Mesenteric fat pad (tissue), 1 donor: ENCODE data around the gene PSMB3. TPM values are rescaled to one million over a fixed set of nuclear protein-coding genes. Genes with fewer than 3 reads are reported as not detected.
"Not testable (repeated sequence)": the region's sequence is repeated elsewhere in the genome, so short reads cannot be mapped to it uniquely, and the experiment has no call there.

Experiments used
- DNase-seq: peaks from one replicate; pipeline ENCODE4 v3.0.0-alpha.2; 2020; ENCODE audit warnings: low spot score
- total RNA-seq: library from RNA; stranded (reverse); fragmentation: NEBNext Ultra II Directional; extraction: Animal tissue kit (Norgen Biotek cat#: 25700); gene quantifications from one replicate; pipeline ENCODE4 v1.2.1, GENCODE V29; 2021
- donor health status: DM: yes; HTN: yes; CAD: no.

PSMB3 gene
- total RNA-seq, 1 donor from 2014 or later = 145 TPM

DNA sequence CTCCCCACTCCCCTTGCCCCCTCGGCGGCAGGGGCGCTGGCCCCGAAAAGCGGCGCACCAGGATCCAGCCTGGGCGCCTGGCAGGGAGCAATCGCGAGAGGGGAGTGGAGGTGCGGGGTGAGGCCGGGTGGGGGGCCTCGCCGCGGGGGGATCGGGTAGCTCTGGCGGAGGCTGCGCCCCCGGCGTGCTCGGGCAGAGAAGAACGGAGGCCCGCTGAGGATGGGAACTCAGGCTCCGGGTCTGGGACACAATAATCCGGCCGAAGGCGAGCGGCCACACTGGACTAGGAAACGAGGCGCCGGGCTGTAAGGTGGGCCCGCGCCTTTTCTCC is 3.7 kb upstream of the PSMB3 start:
- DNase-seq = no peak

DNA sequence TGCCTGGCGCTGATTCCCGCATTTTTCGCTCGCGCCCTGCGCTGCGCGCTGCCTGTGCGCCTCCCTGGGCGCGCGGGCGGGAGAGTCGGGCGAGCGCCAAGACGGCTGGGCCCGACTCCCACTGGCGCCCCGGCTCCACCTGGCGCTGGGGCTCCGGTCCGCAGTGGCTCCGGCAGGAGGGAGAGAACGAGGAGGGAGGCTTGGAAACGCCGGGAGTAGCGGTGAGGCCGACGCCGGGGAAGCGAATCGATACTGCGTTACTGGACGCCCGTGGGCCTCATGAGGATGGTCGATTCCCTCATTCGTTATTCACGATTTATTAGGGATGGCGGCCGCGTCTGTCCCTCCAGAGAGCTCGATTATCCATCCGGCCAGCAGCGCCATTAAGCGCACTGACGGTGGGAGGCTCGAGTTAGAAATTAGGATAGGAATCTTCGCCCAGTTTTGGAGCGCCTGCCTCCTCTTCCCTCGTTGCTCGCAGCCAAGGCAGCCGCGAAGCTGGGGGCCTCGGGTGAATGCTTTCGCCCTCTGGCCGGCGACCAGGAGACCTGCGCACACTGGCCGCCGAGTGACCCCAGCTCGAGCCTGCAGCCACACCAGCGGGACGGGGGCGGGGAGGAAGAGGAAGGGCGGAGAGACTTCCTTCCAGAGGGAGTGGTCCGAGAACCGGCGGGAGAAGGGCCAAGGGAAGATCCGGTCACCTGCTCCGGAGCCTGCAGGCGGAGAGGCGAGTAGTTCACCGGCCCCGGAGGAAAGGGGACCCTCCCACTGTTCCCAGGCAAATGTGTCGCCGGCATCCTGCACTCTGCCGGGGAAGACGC is 3.1 kb upstream of the PSMB3 start:
- DNase-seq = peak; percentile 95

DNA sequence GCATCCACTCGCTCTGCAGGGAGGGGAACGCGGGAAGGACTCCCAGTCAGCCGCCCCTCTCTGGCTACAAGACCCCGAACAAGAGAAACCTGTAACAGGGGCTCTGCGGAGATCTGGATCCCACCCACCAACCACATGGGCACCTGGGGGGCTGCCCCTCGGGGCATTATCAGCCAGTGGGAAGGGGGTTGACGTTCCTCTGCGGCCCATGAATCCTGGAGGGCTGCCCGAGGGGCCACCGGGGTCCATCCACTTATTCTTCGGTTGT is 2.6 kb upstream of the PSMB3 start:
- DNase-seq = no peak

DNA sequence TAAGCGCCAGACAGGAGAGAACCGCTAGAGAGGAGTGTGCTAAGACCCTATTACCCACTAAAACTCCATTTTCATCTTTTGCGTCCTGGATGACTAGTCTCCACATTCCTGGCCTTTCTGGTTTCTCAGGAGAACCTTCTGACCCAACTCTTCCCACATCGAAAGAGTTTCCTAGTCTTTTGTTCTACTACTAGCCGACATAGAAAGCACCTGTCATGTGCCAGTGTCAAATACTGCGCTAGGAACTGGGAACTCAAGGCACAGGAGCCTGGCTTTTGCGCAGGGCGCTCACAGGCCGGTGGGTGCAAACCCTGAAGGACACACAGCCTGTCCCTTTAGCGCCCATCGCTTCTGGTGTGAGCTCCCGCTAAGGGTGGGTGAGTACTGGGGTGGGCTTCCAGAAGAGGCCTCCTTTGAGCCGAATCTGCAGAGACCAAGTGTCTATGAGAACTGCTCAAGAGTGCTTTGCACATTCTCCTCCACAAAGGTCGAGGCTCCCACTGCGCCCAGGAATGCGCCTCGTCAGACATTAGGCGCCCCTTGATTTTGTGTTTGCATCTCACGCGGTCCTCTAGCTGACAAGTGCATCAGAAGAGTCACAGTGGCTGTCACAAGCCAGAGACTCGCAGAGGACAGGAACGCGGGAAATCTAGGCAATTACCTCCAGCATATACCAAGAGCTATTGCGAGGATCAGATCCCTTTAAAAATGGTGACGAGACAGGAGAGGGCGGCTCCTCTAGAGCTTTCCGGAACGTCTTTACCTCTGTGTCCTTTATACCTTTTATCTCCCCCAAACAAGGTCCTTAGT is 2.0 kb upstream of the PSMB3 start:
- DNase-seq = no peak

DNA sequence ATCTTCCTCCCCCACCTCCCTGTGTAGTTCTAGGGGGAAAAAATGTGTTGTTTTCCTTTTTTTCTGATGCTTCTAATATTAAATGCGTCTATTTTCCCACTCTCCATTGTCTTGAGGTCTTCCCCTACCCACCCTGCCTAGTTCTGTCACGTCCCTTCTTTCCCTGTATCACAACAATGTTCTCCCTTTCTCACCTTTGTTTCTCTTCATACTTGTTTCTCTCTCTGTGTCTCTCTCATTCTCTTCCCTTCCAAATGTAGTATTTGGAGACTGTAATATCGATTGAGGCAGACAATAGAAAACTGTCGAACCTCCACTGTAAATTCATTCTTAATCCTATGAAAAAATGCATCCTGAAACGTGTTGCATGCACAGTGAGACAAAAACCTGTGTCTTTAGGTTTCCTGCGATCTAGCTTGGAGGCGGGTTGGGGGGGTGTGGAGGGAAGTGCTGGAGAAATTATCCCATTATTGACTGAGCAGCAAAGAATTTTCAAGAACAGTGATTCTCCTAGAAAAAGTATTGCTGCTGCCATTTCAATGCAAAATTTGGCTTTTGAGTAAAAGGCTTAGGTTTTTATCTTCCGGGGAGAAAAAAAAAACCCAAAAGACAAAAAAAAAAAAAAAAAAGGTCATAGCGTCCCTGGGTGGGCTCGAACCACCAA is 1.3 kb upstream of the PSMB3 start:
- no peak for DNase-seq

DNA sequence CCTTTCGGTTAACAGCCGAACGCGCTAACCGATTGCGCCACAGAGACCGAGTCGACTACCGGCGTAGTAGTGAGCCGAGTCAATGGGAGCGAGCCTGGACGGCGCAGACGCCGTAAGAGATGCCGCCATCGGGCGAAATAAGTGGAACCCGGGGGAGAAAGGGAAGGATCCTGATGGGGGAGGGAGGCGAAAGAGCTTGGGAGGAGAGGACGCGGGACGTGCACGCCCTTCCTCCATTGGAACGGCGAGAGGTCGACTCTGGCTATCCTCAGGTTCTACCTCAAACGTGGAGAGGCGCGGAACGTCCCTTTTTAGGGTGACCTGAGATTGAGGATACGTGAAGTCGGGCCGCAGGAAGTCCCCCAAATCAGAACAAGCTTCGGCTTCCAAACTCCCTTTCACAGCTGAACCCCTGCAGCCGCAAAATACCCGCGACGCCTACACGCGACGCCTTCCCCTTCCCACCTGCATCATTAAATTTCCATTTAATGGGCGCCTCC is 683 bp upstream of the PSMB3 start:
- no peak for DNase-seq

DNA sequence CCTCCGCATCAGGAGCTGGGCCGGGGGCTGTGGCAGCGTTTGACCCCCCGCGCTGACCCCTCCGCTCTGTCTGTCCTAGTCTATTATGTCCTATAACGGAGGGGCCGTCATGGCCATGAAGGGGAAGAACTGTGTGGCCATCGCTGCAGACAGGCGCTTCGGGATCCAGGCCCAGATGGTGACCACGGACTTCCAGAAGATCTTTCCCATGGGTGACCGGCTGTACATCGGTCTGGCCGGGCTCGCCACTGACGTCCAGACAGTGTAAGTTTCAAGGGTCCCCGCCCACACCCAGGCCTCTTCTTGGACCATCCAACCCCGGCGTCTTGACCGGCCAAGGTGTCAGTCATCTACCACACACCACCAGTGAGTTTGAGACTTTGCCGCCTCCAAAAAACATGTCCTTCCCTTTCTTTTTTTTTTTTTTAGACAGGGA is 548 bp downstream of the PSMB3 start:
- DNase-seq = no peak

DNA sequence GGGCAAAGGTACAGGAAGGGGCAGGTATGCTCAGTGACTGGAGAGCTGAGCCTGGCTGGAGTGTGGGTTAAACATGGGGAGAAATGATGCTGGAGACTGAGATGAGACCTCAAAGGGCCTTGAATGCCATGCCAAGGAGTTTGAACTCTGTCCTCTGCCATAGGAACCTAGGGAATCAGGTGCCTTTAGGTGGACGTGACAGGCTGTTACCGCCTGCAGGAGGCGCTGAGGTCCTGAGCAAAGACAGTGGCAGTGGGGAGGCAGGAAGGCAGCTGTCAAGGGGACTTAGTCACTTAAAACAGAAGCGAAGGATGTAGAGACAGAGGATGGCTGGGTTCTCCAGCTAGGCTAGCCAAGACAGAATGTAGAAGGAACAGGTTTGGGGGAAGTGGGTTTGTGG is 9.1 kb downstream of the PSMB3 start:
- DNase-seq = no peak

DNA sequence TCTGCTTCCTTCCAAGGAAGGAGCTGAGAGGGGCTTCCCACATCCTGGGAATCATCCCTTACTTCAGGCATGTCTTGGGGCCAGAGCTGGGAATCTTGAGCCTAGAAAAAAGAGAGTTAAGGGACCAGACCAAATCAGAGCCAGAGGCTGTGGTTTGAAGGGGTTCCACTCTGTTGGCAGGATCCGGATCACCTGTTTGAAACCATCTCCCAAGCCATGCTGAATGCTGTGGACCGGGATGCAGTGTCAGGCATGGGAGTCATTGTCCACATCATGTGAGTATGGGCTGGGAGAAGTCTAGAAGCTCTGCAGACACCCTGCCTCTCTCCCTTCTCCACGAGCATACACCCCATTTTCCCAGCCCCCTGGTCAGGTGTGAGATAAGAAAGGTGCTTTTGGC is 9.7 kb downstream of the PSMB3 start:
- no peak for DNase-seq

DNA sequence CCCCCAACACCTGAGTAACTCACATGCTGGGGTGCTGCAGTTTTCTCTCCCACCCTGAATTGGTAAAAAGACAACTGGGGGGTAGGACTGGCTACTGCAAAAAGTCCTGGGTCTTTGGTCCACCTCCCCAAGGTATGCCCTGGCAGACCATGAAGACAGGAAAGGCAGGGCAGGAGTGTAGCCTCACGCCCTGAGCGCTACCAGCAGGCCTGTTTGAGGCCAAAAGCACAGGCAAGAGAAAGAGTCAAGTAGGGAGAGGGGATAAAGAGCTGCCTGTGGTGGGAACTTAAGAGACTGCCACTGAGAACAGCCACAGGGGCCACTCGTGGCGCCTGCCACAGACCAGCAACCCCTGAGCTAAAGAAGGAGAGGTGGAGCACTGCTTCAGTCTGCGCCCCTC is 13.8 kb downstream of the PSMB3 start:
- DNase-seq = no peak

DNA sequence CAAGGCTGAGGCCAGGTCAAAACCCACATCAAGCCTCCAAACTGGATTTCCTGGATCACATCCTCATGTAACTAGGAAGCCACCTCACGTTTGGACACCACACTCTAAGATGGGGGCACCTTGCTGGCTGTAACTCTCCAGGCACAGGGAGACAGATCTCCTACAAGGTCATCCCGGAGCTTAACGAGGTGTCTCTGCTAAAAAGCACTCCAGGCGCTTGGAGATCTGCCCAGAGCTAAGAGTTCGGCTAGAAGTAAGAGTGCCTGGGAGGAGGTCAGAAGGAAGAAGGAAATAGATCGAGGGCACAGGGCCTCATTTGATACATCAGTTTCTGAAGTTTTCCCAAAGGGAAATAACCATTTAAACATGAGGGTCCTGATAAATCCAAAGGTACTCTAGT is 15.9 kb downstream of the PSMB3 start:
- no peak for DNase-seq

DNA sequence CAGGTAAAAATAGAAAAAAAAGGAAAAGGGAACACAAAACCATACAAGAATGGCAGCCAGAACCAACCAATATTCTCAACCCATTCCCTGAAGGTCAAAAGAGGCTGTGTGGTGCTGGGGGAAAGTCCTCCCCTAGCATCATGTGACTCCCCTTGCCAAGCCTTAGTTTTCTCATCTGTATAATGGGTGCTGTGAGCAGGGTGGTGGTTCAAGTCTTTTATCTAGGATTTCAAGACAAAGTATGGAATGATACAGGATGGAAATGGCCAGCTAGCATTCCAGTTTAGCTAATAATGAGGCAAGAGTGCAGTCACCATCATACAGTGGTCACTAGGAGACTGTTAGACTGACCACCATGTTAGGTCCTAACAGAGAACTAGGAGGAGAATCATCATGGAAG is 20.7 kb downstream of the PSMB3 start:
- DNase-seq = no peak

DNA sequence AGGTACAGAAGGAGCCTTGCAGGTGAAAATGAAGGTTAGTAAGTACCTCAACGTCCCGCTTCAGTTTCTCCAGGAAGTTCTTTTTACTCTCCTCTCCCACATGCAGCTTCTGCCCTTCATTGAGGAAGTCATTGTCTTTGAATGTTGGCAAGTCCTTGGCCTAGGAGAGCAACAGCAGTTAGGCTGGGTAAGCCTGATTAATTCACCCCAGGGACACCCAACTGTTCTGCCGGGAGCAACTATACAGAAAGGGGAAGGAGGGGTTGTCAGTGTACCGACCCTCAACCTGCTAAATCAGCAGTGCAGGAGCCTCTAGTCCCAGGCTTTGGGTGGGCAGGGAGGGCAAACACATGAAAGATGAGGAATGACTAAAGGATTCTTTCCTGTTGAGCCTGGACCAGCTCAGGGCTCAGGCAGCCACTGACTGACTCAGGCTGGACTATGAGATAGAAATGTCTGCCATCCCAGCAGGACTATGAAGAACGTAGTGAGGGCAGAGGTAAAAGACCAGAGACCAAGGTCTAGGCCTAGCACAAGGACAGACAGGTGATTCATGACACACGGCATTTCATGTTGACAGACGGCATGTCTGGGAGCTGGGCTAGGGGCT is 25.2 kb downstream of the PSMB3 start:
- DNase-seq = no peak

DNA sequence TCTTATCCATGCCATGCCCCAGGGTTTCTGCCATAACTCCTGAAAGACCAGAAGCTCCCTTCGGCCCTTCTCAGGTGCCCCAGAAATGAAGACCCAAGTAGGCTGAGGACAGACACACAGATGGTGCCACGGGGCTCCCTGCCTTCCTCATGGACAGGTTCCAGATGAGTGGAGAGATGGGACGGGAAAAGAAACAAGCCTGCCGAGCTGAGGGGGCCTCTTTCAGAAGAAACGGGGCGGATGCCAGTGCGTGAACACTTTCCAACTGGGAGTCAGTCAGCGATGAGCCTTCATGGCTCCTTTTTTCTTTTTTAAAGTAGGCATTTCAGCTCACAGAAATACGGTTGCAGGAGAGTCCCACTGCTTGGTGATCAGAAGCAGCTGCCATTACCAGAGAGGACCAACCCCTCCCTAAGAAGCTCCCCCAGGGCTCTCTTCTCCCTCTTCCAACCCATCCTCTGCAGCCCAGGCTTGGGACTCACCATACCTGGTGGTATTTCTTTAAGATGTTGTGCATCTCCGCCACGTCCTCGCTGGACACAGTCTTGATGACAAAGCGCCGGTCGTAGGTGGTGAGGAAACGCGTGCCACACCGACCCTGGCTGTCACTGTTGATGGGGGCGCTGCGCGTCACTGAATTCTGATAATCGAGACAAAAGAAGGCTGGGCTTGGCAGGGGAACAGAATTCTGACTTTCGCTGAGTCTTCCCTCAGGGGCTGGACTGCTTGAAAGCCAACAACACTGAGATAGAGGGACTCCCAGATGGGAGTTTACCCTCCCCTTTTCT is 27.6 kb downstream of the PSMB3 start:
- no peak for DNase-seq

DNA sequence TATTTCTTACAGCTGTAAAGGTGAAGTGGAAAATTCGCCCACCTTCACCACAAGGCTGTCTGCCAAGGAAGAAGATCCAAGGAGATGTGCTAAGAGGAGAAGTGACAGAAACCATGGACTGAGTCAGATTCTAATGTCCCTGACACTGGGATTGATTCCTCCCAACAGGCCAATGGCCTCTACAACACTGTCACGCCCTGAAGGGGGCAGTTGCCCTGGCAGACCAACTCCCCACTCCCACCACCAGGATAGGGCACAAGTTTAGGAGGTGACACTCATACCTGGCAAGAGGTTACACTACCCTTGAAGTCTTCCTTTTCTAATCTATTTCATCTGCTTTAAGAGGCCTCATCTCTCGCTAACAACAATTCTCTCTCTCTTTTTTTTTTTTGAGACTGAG is 30.7 kb downstream of the PSMB3 start:
- DNase-seq = no peak

DNA sequence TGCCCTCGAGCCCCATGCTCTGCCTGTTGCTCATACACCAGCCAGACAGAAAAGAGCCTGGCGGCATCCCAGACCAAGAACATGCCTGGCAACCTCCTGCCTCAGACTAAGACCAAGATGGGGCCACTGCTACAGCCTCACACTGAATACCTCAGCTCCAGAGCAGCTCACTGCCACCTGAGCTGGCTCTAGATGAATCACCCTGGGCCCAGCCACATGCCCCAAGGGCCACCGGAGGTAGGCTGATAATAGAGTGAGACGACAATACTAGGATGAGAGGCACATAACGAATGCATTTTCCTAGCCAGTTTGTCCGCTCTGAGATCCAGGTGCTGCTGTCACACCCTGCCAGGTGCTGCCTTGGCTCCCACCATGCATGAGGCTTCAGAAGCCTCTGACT is 33.8 kb downstream of the PSMB3 start:
- DNase-seq = no peak

DNA sequence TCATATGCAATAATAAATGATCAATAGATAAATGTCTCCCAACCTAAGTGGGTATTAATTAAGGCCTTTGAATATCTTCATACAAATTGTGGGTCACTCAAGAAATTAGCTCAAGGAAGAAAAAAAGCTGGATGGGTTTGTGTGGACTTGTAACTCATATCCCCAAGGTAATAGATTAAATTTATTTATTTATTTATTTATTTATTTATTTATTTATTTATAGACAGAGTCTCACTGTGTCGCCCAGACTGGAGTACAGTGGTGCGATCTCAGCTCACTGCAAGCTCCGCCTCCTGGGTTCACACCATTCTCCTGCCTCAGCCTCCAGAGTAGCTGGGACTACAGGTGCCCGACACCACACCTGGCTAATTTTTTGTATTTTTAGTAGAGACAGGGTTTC is 35.5 kb downstream of the PSMB3 start:
- not testable (repeated sequence) for DNase-seq

DNA sequence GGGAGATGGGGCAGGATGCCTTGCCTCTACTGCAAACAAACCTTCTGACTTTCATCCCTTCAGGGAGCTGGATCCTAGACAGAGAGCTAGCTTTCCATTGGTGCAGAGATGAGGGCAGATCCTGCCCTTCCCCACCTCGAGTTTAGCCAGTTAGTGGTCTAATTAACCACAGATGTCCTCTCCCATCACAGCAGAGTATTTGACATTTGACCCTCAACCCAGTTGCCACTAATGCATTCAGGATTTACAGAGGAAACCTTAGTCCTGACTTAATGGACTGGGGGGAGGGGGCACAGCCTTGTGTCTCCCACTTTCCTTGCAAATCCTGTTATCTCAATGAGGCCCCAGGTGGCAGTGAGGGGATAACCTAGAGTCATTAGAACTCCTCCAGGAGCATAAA is 36.6 kb downstream of the PSMB3 start:
- no peak for DNase-seq

DNA sequence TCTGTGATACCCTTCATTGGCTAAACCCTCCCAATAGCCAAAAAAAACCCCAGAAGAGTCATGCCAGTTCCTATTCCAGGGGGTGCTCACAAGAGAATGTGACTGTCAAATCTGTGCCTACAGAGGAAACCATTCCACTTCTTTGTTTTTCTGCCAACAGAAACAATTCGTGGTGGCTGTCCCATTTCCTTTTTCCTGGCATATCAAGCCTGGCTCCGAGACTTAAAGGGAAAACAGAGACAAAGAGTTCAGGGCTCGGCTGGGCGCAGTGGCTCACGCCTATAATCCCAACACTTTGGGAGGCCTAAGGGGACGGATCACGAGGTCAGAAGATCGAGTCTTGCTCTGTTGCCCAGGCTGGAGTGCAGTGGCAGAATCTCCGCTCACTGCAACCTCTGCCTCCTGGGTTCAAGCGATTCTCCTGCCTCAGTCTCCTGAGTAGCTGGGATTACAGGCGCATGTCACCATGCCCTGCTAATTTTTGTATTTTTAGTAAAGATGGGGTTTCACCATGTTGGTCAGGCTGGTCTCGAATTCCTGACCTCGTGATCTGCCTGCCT is 37.7 kb downstream of the PSMB3 start:
- not testable (repeated sequence) for DNase-seq

DNA sequence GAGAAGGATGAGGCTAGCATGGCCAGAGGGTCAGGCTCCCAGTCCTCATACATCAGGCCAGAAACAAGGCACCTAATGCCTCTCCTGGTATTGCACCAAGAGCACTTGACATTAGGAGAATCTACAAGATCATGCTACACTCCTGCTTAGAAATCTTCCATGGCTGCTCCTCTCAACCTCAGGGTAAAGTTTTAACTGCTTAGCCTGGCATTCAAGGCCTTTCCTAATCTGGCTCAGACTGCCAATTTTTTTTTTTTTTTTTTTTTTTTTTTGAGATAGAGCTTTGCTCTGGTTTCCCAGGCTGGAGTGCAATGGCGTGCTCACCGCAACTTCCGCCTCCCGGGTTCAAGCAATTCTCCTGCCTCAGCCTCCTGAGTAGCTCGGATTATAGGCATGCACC is 38.6 kb downstream of the PSMB3 start:
- no peak for DNase-seq

DNA sequence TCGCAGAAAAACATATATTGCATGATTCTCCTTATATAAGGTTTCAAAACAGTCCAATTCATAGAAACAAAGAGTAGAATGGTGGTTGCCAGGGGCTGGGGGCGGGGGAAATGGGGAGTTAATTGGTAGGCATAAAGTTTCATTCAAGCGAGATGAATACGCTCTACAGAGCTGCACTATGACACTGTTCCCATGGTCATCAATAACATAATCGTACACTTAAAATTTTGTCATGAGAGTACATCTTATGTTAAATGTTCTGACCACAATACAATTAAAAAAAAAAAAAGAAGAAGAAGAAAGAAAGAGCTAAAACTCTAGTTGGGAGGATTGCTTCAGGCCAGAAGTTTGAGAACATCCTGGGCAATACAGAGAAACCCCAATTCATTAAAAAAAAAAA is 41.7 kb downstream of the PSMB3 start:
- no peak for DNase-seq
